Hematopoietic multipotent progenitor cell treated with erythropoietin and hydrocortisone succinate and interleukin-3 and kit ligand, for 15 days (in vitro differentiated cells): ENCODE measurements around the gene PDK1.
"Not testable (repeated sequence)": the region's sequence is repeated elsewhere in the genome, so short reads cannot be mapped to it uniquely, and the experiment has no call there.

Source experiments
- DNase-seq: peaks from one replicate; pipeline ENCODE4 v3.0.0-alpha.2; 2015; ENCODE audit warnings: low spot score

PDK1 gene

DNA sequence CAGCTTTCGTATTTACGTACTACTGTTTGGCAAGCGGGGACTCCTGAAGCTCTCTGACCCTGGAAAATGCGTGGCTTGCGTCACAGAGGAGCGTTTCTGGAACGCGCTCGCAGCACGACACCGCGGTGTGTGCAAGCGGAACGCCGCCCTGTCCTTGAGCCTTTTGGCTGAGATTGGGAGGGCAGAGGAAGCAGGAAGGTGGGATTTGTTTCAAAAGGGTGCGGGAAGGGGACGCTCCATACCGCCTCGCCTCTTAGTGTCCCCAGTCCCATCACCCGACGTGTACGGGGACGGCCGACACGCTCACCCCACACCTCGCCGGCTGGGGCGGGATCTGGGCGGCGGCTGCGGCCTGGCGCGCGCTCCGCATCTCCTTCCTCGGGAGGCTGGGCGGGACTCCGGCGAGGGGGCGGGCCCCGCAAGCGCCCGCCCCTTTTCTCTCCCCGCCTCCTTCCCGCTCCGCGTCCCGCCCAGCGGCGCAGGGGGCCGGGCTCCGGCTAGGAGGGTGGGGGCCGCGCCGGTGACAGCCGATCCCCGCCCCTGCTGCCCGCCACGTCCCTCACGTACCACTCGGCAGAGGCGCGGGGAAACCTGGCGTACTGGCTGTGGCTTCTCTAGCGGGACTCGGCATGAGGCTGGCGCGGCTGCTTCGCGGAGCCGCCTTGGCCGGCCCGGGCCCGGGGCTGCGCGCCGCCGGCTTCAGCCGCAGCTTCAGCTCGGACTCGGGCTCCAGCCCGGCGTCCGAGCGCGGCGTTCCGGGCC, at the start of gene PDK1:
Gene PDK1 (plus strand): TSS at position 569 of the 762 bp plus-strand sequence. CDS start 61 bp downstream, at position 630.
- DNase-seq: peak; percentile 91

DNA sequence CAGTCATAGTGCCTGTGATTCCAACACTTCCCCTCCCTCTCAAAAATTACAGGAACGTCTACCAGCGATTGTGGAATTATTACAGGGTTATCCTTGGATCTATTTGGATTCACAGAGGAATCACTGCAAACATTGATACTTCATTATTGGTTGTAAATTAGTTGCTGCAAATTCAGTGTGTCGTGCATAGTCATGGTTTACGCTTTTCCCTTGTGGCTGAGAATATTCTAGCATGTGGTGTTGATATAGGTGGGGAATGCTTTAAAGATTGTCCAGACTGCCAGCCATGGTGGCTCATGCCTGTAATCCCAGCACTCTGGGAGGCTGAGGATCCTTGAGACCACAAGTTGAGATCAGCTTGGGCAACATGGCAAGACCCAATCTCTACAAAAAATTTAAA, 48.7 kb upstream of the PDK1 start:
- DNase-seq: no peak

DNA sequence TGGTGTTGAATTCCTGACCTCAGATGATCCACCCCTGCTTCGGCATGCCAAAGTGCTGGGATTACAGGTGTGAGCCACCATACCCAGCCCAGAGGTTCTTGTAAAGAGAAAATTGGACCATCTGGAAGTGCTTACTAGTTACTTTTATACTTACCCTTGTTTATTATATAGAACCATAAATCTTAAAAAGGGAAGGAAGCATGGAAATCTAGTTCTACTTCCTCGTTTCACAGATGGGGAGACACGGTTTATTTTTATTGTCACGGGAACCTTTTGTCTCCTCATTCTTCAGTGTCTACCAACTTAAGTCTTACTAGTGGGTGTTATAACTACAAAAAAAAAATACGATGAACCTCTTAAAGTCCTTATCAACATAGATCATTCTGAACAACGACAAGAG, 45.8 kb upstream of the PDK1 start:
- no peak for DNase-seq

DNA sequence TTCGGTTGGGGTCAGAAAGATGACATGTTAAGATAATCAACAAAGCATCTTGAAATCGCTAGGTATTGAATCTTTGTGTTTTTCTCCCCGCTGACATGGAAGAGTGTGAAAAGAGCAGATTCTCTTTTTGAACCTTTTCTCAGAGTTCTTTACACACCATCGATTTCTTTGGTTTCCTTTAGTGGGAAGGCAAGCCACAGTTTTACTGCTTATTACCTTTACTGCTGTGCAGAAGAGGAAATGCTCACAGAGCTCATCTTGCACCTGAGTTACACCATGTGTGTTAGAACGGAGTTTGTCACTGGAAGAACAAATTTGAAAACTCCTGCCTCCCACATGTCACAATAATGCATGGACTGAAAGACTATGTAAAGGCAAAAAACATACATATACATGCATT, 45.3 kb upstream of the PDK1 start:
- no peak for DNase-seq

DNA sequence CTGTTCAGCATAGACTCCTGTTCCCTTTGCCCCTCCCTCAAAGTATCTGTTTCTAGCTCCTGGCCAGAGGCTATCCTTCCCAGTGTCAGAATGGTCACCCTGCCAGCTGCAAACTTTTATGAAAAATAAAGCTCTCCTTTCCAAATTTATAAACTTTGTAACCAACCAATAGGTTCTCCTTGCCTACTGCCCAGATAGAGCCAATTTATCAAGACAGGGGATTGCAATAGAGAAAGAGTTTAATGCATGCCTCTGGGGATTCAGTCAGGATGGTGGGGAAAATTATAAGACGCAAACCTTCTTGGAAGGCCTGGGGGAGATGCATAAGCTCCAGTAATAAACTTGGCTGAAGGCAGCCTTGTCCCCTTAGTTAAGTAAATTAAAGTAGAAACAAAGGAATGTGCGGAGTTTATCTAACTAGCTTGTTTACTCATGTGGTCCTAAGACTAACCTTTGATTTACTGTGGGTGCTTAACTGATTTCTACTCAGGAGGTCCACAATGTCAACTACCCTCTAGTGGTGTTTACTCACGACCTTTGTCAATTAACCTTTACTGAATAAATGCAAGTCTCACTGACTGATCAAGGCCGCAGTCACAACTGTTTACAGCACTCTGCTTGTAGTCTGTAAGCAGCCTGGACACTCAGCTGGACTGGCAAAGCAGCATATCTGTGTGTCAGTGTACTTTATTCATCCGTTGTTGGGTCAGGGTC, 42.9 kb upstream of the PDK1 start:
- no peak for DNase-seq

DNA sequence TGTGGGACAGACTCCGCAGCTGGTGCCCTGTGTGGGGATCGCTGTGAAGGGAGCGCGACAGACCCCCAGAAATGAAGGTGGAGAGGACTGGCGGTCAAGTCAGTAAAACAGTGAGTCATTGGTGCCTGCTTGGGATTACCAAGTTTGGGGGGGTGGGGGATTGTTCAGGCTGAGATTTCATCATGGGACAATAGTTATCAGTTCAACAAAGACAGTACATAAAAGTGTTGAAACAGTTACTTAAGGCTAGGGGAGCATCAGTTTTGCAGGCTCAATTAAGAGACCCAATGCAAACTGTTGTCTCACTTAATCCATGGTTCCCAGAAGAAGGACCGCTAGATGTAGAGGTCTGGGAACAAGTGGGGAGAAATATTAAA, 42.4 kb upstream of the PDK1 start:
- no peak for DNase-seq

DNA sequence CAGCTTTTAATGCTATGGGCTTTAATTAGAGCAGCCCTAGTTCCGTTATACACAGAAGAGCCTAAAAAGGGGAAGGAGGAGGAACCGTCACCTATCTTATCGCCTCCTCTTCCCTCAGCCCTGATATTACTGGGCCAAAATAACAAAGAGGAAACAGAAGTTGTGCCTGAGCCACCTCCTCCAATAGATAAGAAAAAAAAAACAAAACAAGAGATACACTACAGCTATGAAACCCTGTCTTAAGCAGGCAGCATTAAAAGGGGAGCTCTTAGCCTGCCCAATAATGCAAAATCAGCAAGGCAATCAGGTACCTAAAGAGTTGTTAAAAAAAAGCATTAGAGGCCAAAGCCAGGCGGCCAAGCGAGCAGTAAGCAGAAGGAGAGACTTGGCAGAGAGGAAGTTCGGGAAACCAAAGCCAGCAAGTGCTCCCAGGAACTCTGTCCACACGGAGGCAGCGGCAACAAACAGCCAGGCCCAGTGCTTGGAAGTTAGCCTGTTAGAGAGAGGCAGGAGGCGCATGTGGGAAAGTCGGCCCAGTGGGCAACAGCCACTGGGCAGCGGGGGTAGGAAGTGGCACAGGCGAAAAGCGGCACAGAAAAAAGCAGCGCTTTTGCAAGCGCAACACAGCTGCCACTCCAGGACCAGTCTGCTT, 41.8 kb upstream of the PDK1 start:
- no peak for DNase-seq

DNA sequence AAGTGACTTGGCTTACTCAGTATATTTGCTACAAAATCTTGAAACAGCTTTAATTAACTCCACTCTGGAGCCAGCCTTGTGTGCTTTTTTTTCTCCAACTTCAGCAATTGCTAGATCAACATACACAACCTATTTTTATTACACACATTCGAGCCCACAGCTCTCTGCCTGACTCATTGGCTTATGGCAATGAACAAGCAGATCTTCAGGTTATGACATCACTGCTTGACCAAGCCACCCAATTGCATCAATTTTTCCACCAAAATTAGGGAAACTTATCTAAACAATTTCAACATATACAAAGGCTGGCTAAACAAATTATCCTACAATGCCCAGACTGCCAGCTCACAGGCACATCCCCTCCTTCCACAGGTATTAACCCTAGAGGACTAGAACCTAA, 39.6 kb upstream of the PDK1 start:
- no peak for DNase-seq

DNA sequence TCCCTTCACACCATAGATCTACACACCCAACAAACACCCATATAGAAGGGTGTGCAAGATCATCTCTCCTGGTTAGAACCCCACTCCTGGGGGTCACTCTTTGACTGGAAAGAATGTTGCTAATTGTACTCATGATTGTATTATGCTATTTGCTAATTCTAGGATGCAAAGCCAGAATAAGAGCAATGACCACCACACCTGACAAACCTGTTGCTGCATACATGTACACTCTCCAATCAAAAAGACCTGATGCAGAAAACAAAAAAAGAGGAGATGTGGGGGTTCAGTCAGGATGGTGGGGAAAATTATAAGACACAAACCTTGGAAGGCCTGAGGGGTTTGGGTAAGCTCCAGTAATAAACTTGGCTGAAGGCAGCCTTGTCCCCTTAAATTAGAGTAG, 36.9 kb upstream of the PDK1 start:
- DNase-seq: no peak

DNA sequence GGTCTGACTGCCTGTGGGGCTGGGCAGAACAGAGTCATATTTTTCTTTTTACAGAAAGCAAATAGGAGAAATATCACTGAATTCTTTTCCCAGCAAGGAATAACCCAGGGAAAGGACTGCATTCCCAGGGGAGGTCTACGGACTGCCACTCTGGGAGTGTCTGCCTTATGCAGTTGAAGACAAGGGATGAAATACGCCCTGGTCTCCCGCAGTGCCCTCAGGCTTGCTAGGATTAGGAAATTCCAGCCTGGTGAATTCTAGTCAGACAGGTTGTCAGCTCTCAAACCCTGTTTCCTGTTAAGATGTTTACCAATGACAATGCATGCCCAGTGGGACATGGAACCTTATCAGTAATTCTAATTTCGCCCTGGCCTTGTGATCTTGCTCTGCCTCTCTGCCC, 30.3 kb upstream of the PDK1 start:
- no peak for DNase-seq

DNA sequence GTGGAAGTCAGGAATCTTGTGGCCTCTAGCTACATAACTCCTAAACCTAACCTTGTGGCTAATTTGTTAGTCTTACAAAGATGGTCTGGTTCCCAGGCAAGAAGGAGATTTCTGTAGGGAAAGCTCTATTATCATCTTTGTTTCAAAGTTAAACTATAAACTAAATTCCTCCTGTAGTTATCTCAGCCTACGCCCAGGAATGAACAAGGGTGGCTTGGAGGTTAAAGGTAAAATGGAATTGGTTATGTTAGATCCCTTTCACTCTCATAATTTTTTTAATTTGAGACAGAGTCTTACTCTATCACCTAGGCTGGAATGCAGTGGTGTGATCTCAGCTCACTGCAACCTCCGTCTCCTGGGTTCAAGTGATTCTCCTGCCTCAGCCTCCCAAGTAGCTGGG, 24.6 kb upstream of the PDK1 start:
- DNase-seq: no peak

DNA sequence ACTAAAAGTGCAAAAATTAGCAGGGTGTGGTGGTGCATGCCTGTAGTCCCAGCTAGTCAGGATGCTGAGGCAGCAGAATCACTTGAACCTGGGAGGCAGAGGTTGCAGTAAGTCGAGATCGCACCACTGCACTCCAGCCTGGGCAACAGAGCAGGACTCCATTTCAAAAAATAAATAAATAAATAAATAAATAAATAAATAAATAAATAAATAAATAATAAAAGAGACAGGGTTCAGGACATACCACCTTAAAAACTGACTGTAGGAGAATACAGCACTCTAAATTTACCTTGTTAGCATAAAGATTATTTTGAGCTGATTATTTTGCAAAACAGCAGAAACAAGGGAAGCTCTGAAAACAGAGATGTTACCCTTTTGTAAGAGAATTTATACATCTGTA, 23.4 kb upstream of the PDK1 start:
- DNase-seq: not testable (repeated sequence)

DNA sequence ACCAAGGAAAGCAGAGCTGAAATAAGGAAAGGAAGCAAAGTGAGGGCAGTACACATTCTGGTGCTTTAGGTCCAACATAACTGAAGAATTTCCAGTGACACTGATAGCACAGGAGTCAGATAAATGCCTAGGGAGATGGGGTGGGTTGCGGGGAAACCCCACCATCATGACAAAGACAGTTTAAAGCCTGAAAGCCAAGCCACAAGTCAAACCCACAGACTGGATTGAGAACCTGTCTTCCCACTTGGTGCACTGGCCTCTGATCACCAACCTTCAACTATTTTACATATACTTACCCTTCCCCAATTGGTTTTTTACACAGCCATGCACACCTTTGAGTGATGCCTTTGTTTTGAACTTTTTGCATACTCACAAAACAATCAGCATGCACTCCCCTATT, 22.2 kb upstream of the PDK1 start:
- no peak for DNase-seq

DNA sequence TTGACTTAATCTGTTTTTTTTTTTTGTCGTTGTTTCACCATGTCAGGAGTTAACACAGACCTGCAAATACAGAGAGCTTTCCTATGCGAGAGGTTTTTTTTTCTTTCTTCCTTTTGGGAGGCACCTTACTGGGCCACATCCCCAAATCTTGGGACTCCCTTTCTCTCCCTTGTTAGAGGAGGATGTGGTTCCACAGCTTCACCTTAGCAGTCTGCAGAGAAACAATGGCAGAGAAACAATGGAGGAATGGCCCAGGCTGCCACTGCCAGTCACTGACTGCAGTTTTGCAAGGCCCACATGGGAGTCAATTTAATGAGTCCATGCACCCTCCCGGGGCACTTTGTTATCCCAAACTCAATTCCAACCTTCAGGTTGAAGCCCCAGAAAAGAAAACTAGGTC, 20.8 kb upstream of the PDK1 start:
- no peak for DNase-seq

DNA sequence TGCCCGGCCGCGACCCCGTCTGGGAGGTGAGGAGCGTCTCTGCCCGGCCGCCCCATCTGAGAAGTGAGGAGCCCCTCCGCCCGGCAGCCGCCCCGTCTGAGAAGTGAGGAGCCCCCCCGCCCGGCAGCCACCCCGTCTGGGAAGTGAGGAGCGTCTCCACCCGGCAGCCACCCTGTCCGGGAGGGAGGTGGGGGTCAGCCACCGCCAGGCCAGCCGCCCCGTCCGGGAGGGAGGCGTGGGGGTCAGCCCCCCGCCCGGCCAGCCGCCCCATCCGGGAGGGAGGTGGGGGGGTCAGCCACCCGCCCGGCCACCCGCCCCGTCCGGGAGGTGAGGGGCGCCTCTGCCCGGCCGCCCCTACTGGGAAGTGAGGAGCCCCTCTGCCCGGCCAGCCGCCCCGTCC, 18.0 kb upstream of the PDK1 start:
- DNase-seq: not testable (repeated sequence)

DNA sequence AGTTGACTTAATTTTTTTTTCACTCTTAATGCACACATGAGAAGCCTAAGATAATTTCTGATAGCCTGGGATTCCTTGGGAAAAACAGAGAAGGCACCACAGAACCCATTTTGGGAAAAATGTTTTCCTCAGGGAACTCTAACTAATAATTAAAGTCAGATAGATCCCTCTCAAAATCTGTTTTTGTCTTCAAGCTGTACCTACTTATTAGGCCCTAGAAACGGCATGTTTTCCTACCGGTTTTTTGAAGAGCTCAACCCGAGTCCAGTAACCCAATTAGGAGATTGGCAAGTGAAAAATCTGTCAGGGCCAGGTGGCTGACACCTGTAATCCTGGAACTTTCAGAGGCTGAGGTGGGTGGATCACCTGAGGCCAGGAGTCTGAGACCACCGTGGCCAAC, 16.1 kb upstream of the PDK1 start:
- no peak for DNase-seq

DNA sequence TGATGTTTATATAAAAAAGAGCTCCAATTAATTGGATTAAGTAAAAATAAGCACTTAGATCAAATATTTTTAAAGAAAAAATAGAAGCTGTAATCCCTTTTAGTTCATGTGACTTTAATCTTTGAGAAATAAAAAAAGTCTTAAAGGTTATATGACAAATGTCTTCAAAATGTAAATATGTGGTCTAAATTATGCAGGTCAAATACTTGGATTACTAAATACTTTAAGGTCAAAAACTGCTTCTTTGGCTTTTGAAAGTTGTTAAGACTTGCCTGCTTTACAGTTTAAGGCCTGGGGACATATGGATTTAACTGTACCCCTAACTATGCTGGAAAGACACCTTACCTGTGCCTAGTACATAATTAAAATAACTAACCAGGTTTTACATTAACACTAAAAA, 15.5 kb upstream of the PDK1 start:
- DNase-seq: no peak

DNA sequence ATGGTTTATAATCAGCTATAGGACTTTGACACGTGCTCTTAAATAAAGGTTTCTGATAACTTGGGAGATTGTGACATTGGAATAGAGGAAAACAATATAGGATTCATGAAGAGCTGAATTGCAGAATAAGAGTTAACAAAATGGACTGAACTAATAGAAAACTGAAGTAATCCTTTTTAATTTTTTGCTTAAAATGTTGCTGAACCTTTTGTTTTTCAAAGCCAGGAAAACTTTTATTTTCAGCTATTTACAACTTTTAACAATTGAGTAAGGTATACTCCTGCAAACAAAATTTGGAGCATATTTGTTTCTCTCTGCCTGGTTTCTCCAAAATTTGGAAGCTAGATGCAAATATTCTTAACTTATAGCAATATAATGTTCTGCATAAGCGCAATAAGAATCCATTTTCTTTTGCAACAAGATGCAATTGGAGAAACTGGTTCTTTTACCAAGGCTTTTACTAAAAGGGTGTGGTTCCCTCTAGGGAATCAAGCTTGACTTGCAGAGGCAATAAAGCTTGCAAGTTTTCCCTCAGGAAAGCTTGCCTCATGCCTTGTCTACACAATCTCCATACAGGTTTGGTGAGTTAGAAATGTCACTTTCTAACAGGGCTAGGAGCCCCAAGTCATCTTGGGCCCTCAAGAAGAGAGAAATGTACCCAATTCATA, 10.3 kb upstream of the PDK1 start:
- DNase-seq: no peak

DNA sequence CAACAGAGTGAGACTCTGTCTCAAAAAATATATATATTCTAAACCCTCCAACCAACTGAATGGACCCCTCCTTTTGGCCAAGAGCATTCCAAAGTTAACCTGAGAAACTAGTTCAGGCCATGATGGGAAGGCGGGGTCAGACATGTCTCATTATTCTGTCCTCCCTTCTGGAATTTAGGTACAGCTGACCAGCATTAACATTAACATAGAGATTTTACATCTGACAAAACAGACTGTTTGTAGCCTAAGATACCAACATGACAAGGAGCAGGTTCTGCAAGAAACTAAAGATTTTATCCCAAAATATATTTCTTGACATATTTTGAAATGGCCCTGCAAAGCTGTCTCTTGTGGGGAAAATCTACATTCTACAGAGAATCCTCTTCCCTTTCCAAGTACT, 6.8 kb upstream of the PDK1 start:
- DNase-seq: no peak

DNA sequence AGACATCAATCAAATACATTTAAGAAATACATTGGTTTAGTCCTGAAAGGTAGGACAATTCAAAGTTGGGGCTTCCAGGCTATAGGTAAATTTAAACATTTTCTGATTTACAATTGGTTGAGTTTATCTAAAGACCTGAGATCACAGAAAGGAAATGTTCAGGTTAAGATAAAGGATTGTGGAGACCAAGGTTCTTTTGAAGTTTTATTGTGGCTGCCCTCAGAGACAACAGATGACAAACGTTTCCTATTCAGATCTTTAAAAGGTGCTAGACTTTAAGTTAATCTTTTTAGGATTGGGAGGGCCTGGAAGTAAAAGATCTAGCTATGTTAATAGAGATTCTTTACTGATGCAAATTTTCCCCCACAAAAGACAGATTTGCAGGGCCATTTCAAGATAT, 6.1 kb upstream of the PDK1 start:
- DNase-seq: not testable (repeated sequence)

DNA sequence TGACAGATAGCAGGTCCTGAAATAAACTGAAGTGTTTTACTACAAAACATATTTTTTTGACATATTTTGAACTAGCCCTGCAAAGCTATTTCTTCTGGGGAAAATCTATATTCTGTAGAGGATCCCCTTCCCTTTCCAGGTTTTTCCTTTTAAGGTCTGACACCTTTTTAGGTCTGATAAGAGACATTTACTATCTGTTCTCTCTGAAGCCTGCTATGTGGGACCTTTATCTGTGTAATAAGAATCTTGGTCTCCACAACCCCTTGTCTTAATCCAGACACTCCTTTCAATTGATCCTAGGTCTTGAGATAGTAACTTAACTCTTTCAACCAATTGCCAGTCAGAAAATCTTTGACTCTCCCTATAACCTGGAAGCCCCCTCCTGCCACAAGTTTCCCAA, 5.5 kb upstream of the PDK1 start:
- DNase-seq: no peak

DNA sequence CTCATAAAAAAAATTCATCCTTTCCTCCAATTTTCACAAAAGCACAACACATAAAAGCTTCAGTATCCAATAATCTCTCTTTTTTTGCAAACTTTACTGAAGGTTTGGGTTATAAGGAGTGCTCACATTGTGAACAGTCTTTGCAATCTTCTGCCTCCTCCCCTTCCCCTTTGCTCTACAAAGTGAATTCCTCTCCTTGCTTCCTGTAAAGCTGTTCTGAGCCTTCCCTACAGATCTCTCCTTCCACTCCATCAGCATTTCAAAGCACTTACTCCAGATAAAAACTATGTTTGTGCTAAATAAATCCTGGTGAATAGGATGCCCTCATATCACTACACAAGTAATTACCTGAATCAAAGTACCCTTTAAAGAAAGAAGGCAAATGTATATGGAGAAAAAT, 4.6 kb upstream of the PDK1 start:
- DNase-seq: no peak
